PFSK-1 (cell line): ENCODE data around the gene OBSL1.

ENCODE experiments used
- POLR2AphosphoS5 ChIP-seq: IDR thresholded peaks from 2 replicates; pipeline ENCODE4 v1.6.1; 2012; ENCODE audit warnings: low read depth, mild to moderate bottlenecking, control low read depth, low read length, moderate library complexity
- TF ChIP-seq, protein P1 (sequence below), 2 experiments: IDR thresholded peaks; 2 replicates each; pipeline versions ENCODE4 v1.6.1 to v1.8.0; 2011 to 2012; ENCODE audit warnings: low read depth in 2 of 2, low read length in 2 of 2, control low read depth in 1 of 2, inconsistent platforms in 1 of 2, mild to moderate bottlenecking in 1 of 2, moderate library complexity in 1 of 2; ENCODE audit not compliant: insufficient read depth in 1 of 2

- no peak for TF ChIP-seq POLR2AphosphoS5
- TF ChIP-seq, protein P1, sequence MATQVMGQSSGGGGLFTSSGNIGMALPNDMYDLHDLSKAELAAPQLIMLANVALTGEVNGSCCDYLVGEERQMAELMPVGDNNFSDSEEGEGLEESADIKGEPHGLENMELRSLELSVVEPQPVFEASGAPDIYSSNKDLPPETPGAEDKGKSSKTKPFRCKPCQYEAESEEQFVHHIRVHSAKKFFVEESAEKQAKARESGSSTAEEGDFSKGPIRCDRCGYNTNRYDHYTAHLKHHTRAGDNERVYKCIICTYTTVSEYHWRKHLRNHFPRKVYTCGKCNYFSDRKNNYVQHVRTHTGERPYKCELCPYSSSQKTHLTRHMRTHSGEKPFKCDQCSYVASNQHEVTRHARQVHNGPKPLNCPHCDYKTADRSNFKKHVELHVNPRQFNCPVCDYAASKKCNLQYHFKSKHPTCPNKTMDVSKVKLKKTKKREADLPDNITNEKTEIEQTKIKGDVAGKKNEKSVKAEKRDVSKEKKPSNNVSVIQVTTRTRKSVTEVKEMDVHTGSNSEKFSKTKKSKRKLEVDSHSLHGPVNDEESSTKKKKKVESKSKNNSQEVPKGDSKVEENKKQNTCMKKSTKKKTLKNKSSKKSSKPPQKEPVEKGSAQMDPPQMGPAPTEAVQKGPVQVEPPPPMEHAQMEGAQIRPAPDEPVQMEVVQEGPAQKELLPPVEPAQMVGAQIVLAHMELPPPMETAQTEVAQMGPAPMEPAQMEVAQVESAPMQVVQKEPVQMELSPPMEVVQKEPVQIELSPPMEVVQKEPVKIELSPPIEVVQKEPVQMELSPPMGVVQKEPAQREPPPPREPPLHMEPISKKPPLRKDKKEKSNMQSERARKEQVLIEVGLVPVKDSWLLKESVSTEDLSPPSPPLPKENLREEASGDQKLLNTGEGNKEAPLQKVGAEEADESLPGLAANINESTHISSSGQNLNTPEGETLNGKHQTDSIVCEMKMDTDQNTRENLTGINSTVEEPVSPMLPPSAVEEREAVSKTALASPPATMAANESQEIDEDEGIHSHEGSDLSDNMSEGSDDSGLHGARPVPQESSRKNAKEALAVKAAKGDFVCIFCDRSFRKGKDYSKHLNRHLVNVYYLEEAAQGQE (IDR thresholded peaks at IDR 0.05; ENCODE audit: insufficient read depth in 1 of 2, low read depth in 2 of 2, low read length in 2 of 2) = no peak
These were observed 58.7 kb downstream of the OBSL1 start for GRCh38 chr2:219512524-219513216.
